Adipose tissue (tissue), 3 donors: ENCODE data around the gene CHN2. TPM values are rescaled to one million over a fixed set of nuclear protein-coding genes. Genes with fewer than 3 reads are reported as not detected.

ENCODE experiments used
- H3K27ac ChIP-seq: one replicate; pipeline ENCODE4 v1.5.1; 2013; ENCODE audit warnings: low read depth, low read length
- WGBS, 3 donors: extraction: QIAGEN DNeasy Blood & Tissue Kit; methylation state at CpG; one replicate each; pipeline ENCODE4 v1.1.7; 2013; 5-methylcytosine and 5-hydroxymethylcytosine counted together
- polyA plus RNA-seq, 3 donors: library from polyadenylated mRNA; stranded (reverse); fragments of 200-250 nt; gene quantifications; one replicate each; pipeline ENCODE4 v1.2.3, GENCODE V29; 2013
- donor health status: healthy with polysubstance abuse.
- donor health status: Bipolar disorder and iron deficiency.
- donor health status: healthy.

The CHN2 gene
- polyA plus RNA-seq, 3 donors = 1.7 to 8.9 (median 7.8) TPM

- H3K27ac ChIP-seq = no peak overlapping the region
- WGBS, 3 donors = 88 to 91% (median 89%) methylated on average over 1 of the region's 1 CpG
Measured at GRCh38 chr7:29314148-29314547, 119.6 kb downstream of the CHN2 start.

GRCh38 chr7:29315122-29315891 is 120.7 kb downstream of the CHN2 start:
- 70 to 82% (median 77%) methylated on average over 3 of the region's 3 CpGs for WGBS, 3 donors
- no peak overlapping the region for H3K27ac ChIP-seq

- WGBS, 3 donors = 95 to 100% (median 100%) methylated on average over 2 of the region's 2 CpGs
- no peak overlapping the region for H3K27ac ChIP-seq
Measured at GRCh38 chr7:29315892-29316270, 121.3 kb downstream of the CHN2 start.

- no peak overlapping the region for H3K27ac ChIP-seq
- 62 to 86% (median 68%) methylated on average over 3 of the region's 3 CpGs for WGBS, 3 donors
Measured at GRCh38 chr7:29316926-29317325, 122.4 kb downstream of the CHN2 start.

GRCh38 chr7:29318853-29319718 is 124.5 kb downstream of the CHN2 start:
- 81 to 84% (median 82%) methylated on average over 9 of the region's 9 CpGs for WGBS, 3 donors
- H3K27ac ChIP-seq = no peak overlapping the region

- no peak overlapping the region for H3K27ac ChIP-seq
- 41 to 48% (median 47%) methylated on average over 10 of the region's 10 CpGs for WGBS, 3 donors
Measured at GRCh38 chr7:29319719-29320521, 125.3 kb downstream of the CHN2 start.

- 73 to 88% (median 76%) methylated on average over 2 of the region's 2 CpGs for WGBS, 3 donors
Measured at GRCh38 chr7:29320577-29320976, 126.0 kb downstream of the CHN2 start.

GRCh38 chr7:29322023-29322712 is 127.6 kb downstream of the CHN2 start:
- 65 to 86% (median 81%) methylated on average over 3 of the region's 3 CpGs for WGBS, 3 donors
- no peak overlapping the region for H3K27ac ChIP-seq

More at GRCh38 chr7:29320577-29320976, 126.0 kb downstream of the CHN2 start:
- no peak overlapping the region for H3K27ac ChIP-seq

GRCh38 chr7:29325476-29325875 is 130.9 kb downstream of the CHN2 start:
- H3K27ac ChIP-seq = no peak overlapping the region
- 79 to 80% (median 79%) methylated on average over 2 of the region's 2 CpGs for WGBS, 3 donors

- H3K27ac ChIP-seq = no peak overlapping the region
- WGBS, 3 donors = 76 to 90% (median 77%) methylated on average over 1 of the region's 1 CpG
Measured at GRCh38 chr7:29326864-29327263, 132.3 kb downstream of the CHN2 start.

GRCh38 chr7:29327455-29327854 is 132.9 kb downstream of the CHN2 start:
- WGBS, 3 donors = 91 to 97% (median 94%) methylated on average over 8 of the region's 8 CpGs
- H3K27ac ChIP-seq = no peak overlapping the region

- H3K27ac ChIP-seq = no peak overlapping the region
- 32 to 51% (median 48%) methylated on average over 5 of the region's 5 CpGs for WGBS, 3 donors
Measured at GRCh38 chr7:29328045-29328444, 133.5 kb downstream of the CHN2 start.

- 40 to 47% (median 45%) methylated on average over 2 of the region's 2 CpGs for WGBS, 3 donors
- H3K27ac ChIP-seq = no peak overlapping the region
Measured at GRCh38 chr7:29328811-29329210, 134.2 kb downstream of the CHN2 start.

GRCh38 chr7:29329686-29330085 is 135.1 kb downstream of the CHN2 start:
- 40 to 56% (median 43%) methylated on average over 3 of the region's 3 CpGs for WGBS, 3 donors
- H3K27ac ChIP-seq = no peak overlapping the region

- 55 to 82% (median 71%) methylated on average over 5 of the region's 5 CpGs for WGBS, 3 donors
Measured at GRCh38 chr7:29330136-29330535, 135.6 kb downstream of the CHN2 start.

GRCh38 chr7:29331163-29331562 is 136.6 kb downstream of the CHN2 start:
- 53 to 92% (median 62%) methylated on average over 7 of the region's 7 CpGs for WGBS, 3 donors
- H3K27ac ChIP-seq = no peak overlapping the region

More at GRCh38 chr7:29330136-29330535, 135.6 kb downstream of the CHN2 start:
- H3K27ac ChIP-seq = no peak overlapping the region

- 46 to 69% (median 60%) methylated on average over 14 of the region's 14 CpGs for WGBS, 3 donors
- H3K27ac ChIP-seq = no peak overlapping the region
Measured at GRCh38 chr7:29332042-29332811, 137.7 kb downstream of the CHN2 start.
